HG03575 (cell line): ENCODE measurements around the gene CTNND2.

Source experiments
- ATAC-seq: cut with Tn5 transposase; IDR thresholded peaks from one replicate; pipeline ENCODE4 v1.9.1; 2021; ENCODE audit not compliant: unreplicated experiment, insufficient number of reproducible peaks, low FRiP score; ENCODE audit errors: extremely low read depth

CTNND2 gene

DNA sequence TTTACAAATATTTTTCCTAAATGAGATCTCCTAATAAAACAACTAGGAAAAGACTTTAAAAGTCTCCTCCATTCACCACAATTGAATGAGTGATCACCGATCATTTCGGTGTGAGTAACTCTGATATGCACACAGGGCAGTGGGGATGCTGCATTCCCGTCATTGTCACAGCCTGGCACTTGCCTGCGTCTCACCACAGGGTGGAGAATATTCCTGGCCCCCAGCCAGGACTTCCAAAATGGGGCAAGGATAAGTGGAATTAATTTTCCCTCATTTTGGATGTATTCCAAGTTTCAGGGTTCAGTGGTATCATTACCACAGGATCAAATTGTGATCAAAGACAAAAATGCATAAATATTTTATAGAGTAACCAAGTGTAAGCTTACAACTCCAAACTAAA lies 107.1 kb downstream of the CTNND2 start:
- no peak for ATAC-seq

DNA sequence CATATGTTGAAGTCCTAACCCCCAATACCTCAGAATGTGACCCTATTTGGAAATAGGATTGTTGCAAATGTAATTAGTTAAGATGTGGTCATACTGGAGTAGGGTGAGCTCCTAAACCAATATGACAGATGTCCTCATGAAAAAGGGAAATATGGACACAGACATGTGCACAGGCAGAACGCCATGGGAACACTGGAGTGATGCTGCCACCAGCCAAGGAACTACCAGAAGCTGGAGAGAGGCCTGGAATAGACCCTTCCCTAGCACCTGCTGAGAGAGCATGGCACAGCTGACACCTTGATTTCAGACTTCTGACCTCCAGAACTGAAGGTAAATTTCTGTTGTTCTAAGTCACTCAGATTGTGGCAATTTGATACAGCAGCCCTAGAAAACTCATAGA lies 110.8 kb downstream of the CTNND2 start:
- no peak for ATAC-seq

DNA sequence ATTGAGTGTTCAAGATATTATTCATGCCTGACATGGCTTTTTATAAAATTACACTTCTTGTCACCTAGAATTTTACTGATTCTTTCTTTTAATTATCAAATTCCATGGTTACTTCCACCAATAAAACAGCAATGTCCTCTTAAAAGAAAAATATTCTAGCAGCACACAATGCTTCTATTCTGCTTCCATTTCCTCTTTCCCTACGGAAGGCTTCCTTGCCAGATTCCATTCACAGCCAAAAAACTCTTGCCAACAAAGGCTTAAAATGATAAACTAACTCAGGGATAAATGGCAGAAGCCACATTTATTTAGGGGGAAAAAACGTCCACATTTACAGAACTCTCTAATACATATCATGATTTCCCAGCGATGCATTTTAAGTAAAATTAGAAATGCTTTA lies 111.6 kb downstream of the CTNND2 start:
- no peak for ATAC-seq

DNA sequence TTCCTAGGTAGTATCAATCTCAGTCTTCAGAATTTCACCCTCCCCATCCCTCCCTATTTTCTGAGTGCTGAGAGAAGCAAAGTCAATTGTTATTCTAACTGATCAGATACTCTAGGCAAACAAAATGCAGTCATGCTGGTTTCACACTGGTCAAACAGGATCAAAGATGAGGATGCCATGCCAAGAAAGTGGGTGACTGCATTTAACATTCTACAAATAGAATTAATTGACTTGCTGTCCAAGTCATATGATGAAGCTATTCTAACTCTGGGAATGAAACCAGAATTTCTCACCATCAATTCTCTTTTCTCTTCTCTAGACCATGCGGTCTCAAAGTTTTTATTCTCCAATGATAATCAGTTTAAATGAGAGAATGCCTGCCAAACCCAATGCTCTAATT lies 112.5 kb downstream of the CTNND2 start:
- no peak for ATAC-seq

DNA sequence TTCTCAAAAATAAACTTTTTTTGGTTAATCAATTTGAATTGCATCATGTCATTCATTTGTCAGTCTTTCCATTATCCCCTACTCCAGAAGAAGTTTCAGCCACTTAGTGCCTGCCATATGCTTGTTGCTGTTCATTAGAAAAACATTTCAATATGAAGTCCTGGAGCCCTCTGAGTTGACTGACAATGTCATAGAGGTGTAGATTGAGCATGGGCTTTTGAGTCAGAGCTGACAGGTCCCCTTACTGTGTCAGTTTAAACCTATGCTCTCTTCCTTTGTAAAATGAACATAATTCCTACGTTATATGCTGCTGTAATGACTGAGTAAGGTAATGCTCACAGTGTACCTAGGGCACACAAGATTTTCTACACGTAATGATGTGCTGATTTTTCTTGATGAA lies 114.0 kb downstream of the CTNND2 start:
- ATAC-seq = no peak

DNA sequence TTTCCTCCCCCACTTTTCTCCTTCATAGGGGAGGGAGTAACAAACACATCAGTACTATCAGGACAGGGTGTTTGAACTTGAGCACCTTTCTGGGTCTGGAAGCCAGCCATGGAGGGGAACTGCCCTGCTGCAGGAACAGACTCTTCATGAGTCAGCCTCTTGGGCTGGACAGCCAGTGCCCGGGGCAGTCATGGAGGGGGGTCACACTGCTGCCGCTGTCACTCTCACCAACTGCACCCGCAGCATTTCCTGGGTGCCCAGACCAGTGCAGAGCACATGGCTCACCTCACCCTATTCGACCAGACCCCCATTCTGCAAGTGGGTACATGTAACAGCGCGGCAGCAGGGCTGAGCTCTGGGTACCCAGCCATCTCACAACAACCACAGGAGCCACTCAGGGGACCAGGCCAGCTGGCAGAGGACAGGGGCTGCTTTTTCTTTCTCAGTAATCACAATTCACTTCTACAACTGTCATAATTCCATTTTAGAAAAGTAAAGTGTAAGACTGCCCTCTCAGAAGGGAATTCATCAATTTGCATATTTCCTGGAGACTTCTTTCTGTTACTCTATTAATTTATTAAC lies 118.4 kb downstream of the CTNND2 start:
- ATAC-seq = no peak

- ATAC-seq = no peak
Measured at GRCh38 chr5:11780641-11781345, 123.5 kb downstream of the CTNND2 start.

DNA sequence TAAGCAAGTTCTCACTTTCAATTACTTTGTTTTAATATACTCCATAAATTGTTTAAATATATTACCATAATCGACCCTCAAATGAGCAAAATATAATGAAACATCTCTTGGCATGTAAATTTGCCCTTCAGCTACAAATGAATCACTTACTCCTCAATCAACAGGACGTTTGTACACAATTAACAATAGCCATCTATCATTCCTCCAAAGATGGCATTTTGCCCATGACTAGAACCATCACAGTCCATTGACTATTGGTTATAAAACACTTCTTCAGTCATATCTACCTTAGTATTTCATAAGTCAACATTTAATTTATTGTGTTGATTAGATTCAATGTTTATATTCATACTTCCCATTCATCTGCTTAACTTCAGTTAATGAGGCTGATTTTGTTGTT lies 127.2 kb downstream of the CTNND2 start:
- no peak for ATAC-seq

- no peak for ATAC-seq
Measured at GRCh38 chr5:11770310-11770709, 133.9 kb downstream of the CTNND2 start.

- no peak for ATAC-seq
Measured at GRCh38 chr5:11760934-11761603, 143.2 kb downstream of the CTNND2 start.

DNA sequence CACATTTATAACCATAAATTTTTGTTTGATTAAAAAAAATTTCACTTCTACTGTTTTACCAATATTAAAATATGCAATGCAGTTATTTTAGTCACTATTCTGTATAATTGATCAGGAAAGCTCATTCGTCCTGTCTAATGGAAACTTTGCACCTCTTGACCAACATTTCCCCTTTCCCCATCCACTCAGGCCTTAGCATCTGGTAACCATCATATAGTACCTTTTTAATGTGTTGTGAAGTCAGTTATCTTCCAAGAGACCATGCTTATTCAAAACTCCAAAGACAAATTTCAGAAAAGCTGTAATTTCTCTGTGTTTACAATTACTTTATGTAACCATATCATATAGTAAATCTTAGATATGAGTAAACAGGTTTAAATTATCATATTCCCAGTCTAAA lies 145.9 kb downstream of the CTNND2 start:
- no peak for ATAC-seq

DNA sequence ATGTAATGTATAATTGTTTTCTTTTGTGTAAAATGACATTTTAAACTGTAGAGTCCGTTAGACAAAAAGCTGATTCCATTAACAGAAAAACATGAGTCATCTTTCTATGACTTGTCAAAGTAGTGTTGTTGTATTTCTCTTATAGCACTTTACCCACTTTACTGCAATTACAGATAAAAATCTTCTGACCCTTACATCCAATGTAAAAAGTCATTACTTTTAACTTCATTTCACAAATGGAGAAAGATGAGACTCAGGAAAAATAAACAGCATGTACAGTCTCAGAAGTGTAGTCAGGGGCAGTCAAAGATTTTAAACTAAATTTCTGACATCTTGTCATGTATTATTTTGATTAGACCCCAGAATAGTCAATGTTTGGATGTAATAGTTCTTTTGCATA lies 146.6 kb downstream of the CTNND2 start:
- no peak for ATAC-seq

GRCh38 chr5:11737010-11737409 lies 167.2 kb downstream of the CTNND2 start:
- no peak for ATAC-seq

GRCh38 chr5:11734369-11734768 lies 169.9 kb downstream of the CTNND2 start:
- no peak for ATAC-seq

- no peak for ATAC-seq
Measured at GRCh38 chr5:11733840-11734192, 170.4 kb downstream of the CTNND2 start.

DNA sequence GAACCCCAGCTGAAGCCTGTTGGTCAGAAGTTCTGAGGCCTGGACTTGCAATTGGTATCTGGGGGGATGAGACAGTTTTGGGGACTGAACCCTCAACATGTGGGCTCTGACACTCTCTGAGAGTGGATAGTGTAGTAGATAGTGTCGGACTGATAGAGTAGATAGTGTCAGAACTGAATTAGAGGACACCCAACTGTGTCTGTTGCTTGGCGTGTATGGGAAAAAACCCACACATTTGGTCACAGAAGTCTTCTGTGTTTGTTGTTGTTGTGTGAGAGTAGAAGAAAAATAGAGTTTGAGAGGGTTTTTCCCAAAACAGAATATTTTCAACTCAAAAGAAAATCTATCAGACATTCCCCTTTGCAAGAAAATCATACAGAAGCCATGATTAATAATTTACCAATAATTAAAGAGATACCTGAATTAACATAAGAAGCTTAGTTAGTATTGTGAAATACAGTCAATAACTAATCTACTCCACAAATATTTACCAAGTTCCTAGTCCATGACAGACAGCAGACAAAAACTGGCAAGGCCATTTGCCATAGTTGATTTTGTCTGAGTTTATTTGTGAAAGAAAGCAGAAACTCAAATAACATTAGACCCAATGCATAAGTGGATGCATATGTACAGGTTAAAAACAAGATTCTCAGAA lies 170.9 kb downstream of the CTNND2 start:
- no peak for ATAC-seq

DNA sequence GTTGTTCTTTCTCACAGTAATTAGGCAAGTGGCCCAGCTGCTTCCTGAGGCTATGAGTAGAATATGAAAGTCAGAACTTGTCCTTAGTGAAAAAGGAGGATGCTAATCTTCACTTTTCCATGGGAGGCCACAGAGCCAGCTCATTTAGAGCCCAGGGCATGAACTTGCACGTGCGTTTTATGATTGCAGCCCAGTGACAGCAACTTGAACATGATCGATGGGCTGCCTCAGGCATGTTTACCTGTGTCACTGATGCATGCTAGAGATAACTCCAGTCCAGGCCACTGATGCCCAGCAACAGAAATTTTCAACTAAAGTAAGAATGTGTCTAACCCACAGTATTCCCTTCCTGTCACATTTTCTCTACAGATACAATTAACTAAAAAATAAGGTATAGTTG lies 179.3 kb downstream of the CTNND2 start:
- ATAC-seq = no peak

DNA sequence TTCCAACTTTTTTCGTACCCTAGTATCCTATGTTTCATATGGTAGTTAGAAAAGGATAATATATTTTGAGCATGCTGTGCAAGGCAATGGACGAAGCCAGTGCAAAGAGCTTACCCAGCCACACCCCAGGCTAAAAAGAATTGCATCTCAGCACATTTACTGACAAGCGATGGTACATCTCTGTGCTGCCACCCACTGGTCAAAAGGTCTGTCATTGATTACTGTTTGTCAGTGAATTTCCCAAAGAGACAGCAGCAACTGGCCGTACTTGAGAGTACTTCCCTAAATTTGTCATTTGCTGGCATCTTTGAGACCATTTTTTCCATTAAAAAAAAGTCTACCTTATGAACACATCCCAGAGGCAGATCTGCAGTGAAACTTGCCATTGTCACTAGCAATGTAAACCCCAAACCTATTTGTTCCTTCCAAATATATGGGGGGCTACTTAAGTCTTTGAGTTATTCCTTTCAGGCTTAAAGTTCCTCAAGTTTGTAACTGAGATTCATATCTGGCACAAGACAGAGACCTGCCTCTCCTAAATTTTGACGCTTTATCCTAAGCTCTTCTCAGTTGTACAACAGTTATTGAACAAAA lies 184.3 kb downstream of the CTNND2 start:
- ATAC-seq = no peak

- no peak for ATAC-seq
Measured at GRCh38 chr5:11715461-11716196, 188.6 kb downstream of the CTNND2 start.
